SK-N-MC (cell line): ENCODE data around the gene GNAQ.

ENCODE experiments used
- EZH2 ChIP-seq: fragments of 200-600 bp; sonication (generic); IDR thresholded peaks from one replicate; pipeline ENCODE4 v1.6.1; 2017; ENCODE audit warnings: antibody characterized with exemption
- POLR2AphosphoS5 ChIP-seq: IDR thresholded peaks from 2 replicates; pipeline ENCODE4 v1.6.1; 2012; ENCODE audit warnings: mild to moderate bottlenecking, low read depth, low read length, borderline replicate concordance

DNA sequence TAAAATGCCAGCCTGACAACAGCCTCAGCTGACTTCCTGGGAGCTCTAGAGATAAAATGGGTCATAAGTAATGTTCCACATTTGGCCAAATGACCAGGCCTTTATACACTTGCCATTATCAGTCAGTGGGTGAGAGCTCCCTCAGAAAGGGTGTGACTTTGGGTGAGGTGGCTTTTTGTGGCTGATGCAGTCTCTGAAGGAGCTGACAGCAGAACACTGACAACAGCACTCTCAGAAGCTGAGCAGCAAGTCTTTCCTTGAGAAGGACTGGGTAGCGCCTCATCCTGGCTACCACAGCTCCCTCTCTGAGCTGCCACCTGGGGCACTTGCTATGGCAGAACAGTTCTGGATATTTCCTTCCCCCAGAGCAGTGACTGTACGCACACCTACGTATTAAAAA is 22.0 kb upstream of the GNAQ start:
- TF ChIP-seq POLR2AphosphoS5 (no peak), EZH2 (no peak)
